GM12878 (cell line): ENCODE results near the gene SEMA5A. TPM values are rescaled to one million over a fixed set of nuclear protein-coding genes. Genes with fewer than 3 reads are reported as not detected.

Experiments used
- ATAC-seq: fragments of 200-7000 bp; cut with Tn5 transposase; 3 replicates; pipeline ENCODE4 v1.9.1; 2020; ENCODE audit warnings: mild to moderate bottlenecking, moderate library complexity
- BruUV-seq: library from RNA; stranded (reverse); fragments of 400-500 nt; replicated peaks from 2 replicates; lab custom pipeline; 2021; lab: Mats Ljungman, UMichigan
- CTCF ChIA-PET: fragments of 300-600 bp; sonication (Branson Sonifier 250); formaldehyde crosslinking; extraction: SDS; loops from one replicate; lab custom pipeline; 2021; ENCODE audit warnings: inconsistent platforms; lab: Yijun Ruan, JAX
- POLR2A ChIA-PET: fragments of 350-600 bp; formaldehyde crosslinking; extraction: SDS; loops from one replicate; lab custom pipeline; 2021; ENCODE audit warnings: inconsistent platforms; lab: Charles Lee
- RAD21 ChIA-PET: fragments of 300-600 bp; sonication (Branson Sonifier 250); formaldehyde crosslinking; loops from one replicate; lab custom pipeline; 2023; ENCODE audit warnings: antibody characterized with exemption; ENCODE audit not compliant: unreplicated experiment; lab: Charles Lee
- SMC1A ChIA-PET: fragments of 300-600 bp; sonication (Branson Sonifier 250); formaldehyde crosslinking; loops from one replicate; lab custom pipeline; 2023; ENCODE audit not compliant: unreplicated experiment, uncharacterized antibody; lab: Charles Lee
- DNase-seq: peaks from one replicate; pipeline ENCODE4 v3.0.0-alpha.2; 2011; ENCODE audit warnings: low read depth, low spot score
- FAIRE-seq: peaks from 3 replicates; lab custom pipeline; 2011; peaks lifted over from hg19 to GRCh38; lab: Jason Lieb, UNC
- H2AFZ ChIP-seq: 2 replicates; pipeline ENCODE4 v1.6.0; 2011; ENCODE audit warnings: low read depth, low read length, control low read depth; ENCODE audit not compliant: control insufficient read depth
- H3K27ac ChIP-seq: 2 replicates; pipeline ENCODE4 v1.5.1; 2011; ENCODE audit warnings: control low read depth; ENCODE audit not compliant: control insufficient read depth, insufficient read depth
- H3K27me3 ChIP-seq, 2 experiments: replicated peaks in 1 of 2; 2 replicates each; pipeline versions ENCODE4 v1.6.0 to v1.6.1; 2011; ENCODE audit warnings: low read length in 1 of 2; ENCODE audit not compliant: control insufficient read depth in 2 of 2, insufficient read depth in 2 of 2
- H3K36me3 ChIP-seq, 2 experiments: 2 replicates each; pipeline ENCODE4 v1.5.1; 2011; ENCODE audit warnings: low read length in 1 of 2; ENCODE audit not compliant: control insufficient read depth in 2 of 2, insufficient read depth in 2 of 2
- H3K4me1 ChIP-seq: 2 replicates; pipeline ENCODE4 v1.6.1; 2011; ENCODE audit warnings: mild to moderate bottlenecking, low read length, moderate library complexity, mixed read lengths; ENCODE audit not compliant: control insufficient read depth, insufficient read depth
- H3K4me2 ChIP-seq: 2 replicates; pipeline ENCODE4 v1.6.0; 2011; ENCODE audit warnings: control low read depth; ENCODE audit not compliant: control insufficient read depth, insufficient read depth
- H3K4me3 ChIP-seq: fragments of 200-600 bp; sonication (generic); 2 replicates; pipeline ENCODE4 v1.5.1; 2016
- H3K79me2 ChIP-seq: 2 replicates; pipeline ENCODE4 v1.6.0; 2011; ENCODE audit warnings: low read length; ENCODE audit not compliant: control insufficient read depth, insufficient read depth
- H3K9ac ChIP-seq: 2 replicates; pipeline ENCODE4 v1.8.0; 2011; ENCODE audit warnings: low read length, control low read depth, mixed read lengths; ENCODE audit not compliant: control insufficient read depth, insufficient read depth
- H3K9me3 ChIP-seq: replicated peaks from 3 replicates; pipeline ENCODE4 v1.5.1; 2011; ENCODE audit warnings: mild to moderate bottlenecking, low read length; ENCODE audit not compliant: control insufficient read depth, insufficient read depth
- H4K20me1 ChIP-seq: 2 replicates; pipeline ENCODE4 v1.6.0; 2011; ENCODE audit not compliant: control insufficient read depth, insufficient read depth
- ATF2 ChIP-seq: IDR thresholded peaks from 2 replicates; pipeline ENCODE4 v1.6.1; 2012; ENCODE audit warnings: low read length, inconsistent platforms
- BCL3 ChIP-seq: IDR thresholded peaks from 2 replicates; pipeline ENCODE4 v1.6.1; 2011; ENCODE audit warnings: borderline replicate concordance, low read depth, mild to moderate bottlenecking, moderate library complexity, low read length; ENCODE audit not compliant: insufficient read depth, poor library complexity, severe bottlenecking
- CHD2 ChIP-seq: IDR thresholded peaks from 2 replicates; pipeline ENCODE4 v1.6.1; 2011; ENCODE audit warnings: low read depth, low read length, improper control_type of control experiment, borderline replicate concordance
- FOXK2 ChIP-seq: fragments of 450-650 bp; IDR thresholded peaks from 2 replicates; pipeline ENCODE4 v1.6.1; 2017; ENCODE audit warnings: mild to moderate bottlenecking, moderate library complexity
- GABPA ChIP-seq: IDR thresholded peaks from 2 replicates; pipeline ENCODE4 v1.6.1; 2014; ENCODE audit warnings: antibody characterized with exemption, low read depth, mild to moderate bottlenecking, inconsistent platforms
- HCFC1 ChIP-seq: fragments of 150-350 bp; IDR thresholded peaks from 2 replicates; pipeline ENCODE4 v1.6.1; 2014; ENCODE audit warnings: low read length
- IKZF1 ChIP-seq: fragments of 450-650 bp; conservative IDR thresholded peaks from 2 replicates; pipeline ENCODE4 v1.6.1; 2017; ENCODE audit warnings: antibody characterized with exemption, mild to moderate bottlenecking
- MXI1 ChIP-seq: fragments of 150-350 bp; IDR thresholded peaks from 2 replicates; pipeline ENCODE4 v1.6.1; 2011; ENCODE audit warnings: low read depth, mild to moderate bottlenecking, inconsistent platforms, low read length, improper control_type of control experiment
- NFXL1 ChIP-seq: fragments of 450-650 bp; IDR thresholded peaks from 2 replicates; pipeline ENCODE4 v1.6.1; 2017; ENCODE audit warnings: antibody characterized with exemption, mild to moderate bottlenecking, borderline replicate concordance
- RUNX3 ChIP-seq: IDR thresholded peaks from 2 replicates; pipeline ENCODE4 v1.6.1; 2012; ENCODE audit warnings: low read length, inconsistent platforms
- SMAD5 ChIP-seq: IDR thresholded peaks from 2 replicates; pipeline ENCODE4 v1.6.1; 2016; ENCODE audit warnings: antibody characterized with exemption, low read depth
- TCF3 ChIP-seq: IDR thresholded peaks from 2 replicates; pipeline ENCODE4 v1.6.1; 2012; ENCODE audit warnings: low read depth, mild to moderate bottlenecking, low read length, borderline replicate concordance; ENCODE audit not compliant: insufficient read depth
- WRNIP1 ChIP-seq: IDR thresholded peaks from 2 replicates; pipeline ENCODE4 v1.6.1; 2011; ENCODE audit warnings: low read depth, low read length, improper control_type of control experiment, borderline replicate concordance
- ZBTB4 ChIP-seq: fragments of 450-650 bp; formaldehyde crosslinking; IDR thresholded peaks from 2 replicates; pipeline ENCODE4 v1.4.0; 2022; ENCODE audit warnings: mild to moderate bottlenecking, moderate library complexity
- ZNF24 ChIP-seq: fragments of 450-650 bp; IDR thresholded peaks from 2 replicates; pipeline ENCODE4 v1.6.1; 2017; ENCODE audit warnings: antibody characterized with exemption, mild to moderate bottlenecking
- ZNF384 ChIP-seq: IDR thresholded peaks from 2 replicates; pipeline ENCODE4 v1.6.1; 2012; ENCODE audit warnings: low read depth, mild to moderate bottlenecking, low read length, improper control_type of control experiment, borderline replicate concordance
- ZSCAN29 ChIP-seq: fragments of 450-650 bp; IDR thresholded peaks from 2 replicates; pipeline ENCODE4 v1.6.1; 2017; ENCODE audit warnings: mild to moderate bottlenecking, moderate library complexity
- WGBS: methylation state at CpG from one replicate; pipeline ENCODE4 v1.1.6; 2016; ENCODE audit warnings: low lambda C conversion rate; ENCODE audit not compliant: insufficient replicate concordance, insufficient coverage; ENCODE audit errors: missing lambda C conversion rate; 5-methylcytosine and 5-hydroxymethylcytosine counted together
- in situ Hi-C: fragments of 300-500 bp; cut with MboI; formaldehyde crosslinking; loops from 9 replicates; pipeline ENCODE4 v1.14.3; 2018; ENCODE audit warnings: mixed read lengths
- intact Hi-C: fragments of 100-400 bp; cut with micrococcal nuclease; formaldehyde crosslinking; loops from one replicate; pipeline ENCODE4 v1.14.2; 2022; ENCODE audit not compliant: unreplicated experiment
- polyA plus RNA-seq, 11 experiments: library from polyadenylated mRNA; depleted of rRNA in 4 of 11; unstranded in 6 of 11; stranded (reverse) in 5 of 11; fragments of >200 nt; fragmentation: Nextera tagmentation in 4 of 11; fragmentation: Illumina TruSeq in 1 of 11; extraction: Ambion mirVana in 4 of 11; extraction: Trizol in 1 of 11; gene quantifications; 1 replicate in 1 of 11; 2 replicates in 10 of 11; pipeline versions ENCODE4 v1.2.1 to v1.2.3, GENCODE V29; 2011 to 2016; ENCODE audit warnings: inconsistent platforms in 2 of 11, missing spikeins in 2 of 11, low read depth in 1 of 11
- total RNA-seq, 4 experiments: library from RNA; depleted of rRNA in 3 of 4; stranded (reverse); fragments of >200 nt in 3 of 4; fragmentation: Illumina TruSeq in 1 of 4; extraction: Trizol in 1 of 4; gene quantifications; 2 replicates each; pipeline versions ENCODE4 v1.2.1 to v1.2.3, GENCODE V29; 2013 to 2021

SEMA5A gene
- total and polyA plus RNA-seq, 10 of the 15 experiments (the other 5 are each of a cell fraction or from before 2014, with no cell fraction given), result 0.03 to 2.4 (median 0.09) TPM; not detected in 1

GRCh38 chr5:9562141-9562540 is 16.3 kb upstream of the SEMA5A start:
- DNase-seq (no peak), FAIRE-seq (no peak), ATAC-seq (no peak)
- in situ Hi-C loops (no loop called here), intact Hi-C loops (no loop called here)
- Histone ChIP-seq H2AFZ (no peak overlapping the region), H3K9me3 (no peaks in the 10 kb centered on the region), H3K36me3 (no peaks in the 10 kb centered on the region), H3K4me1 (no peaks in the 10 kb centered on the region), H3K79me2 (no peaks in the 10 kb centered on the region), H3K4me3 (no peak overlapping the region), H3K9ac (no peak overlapping the region), H3K27me3 (no peaks in the 10 kb centered on the region), H3K4me2 (no peak overlapping the region), H4K20me1 (no peaks in the 10 kb centered on the region), H3K27ac (no peak overlapping the region)
- no TSS peak for BruUV-seq
- SMC1A ChIA-PET, result no interaction called here
- CTCF ChIA-PET, result no interaction called here
- POLR2A ChIA-PET, result no interaction called here
- RAD21 ChIA-PET, result no interaction called here
- 16% methylated on average over 7 of the region's 7 CpGs for WGBS
- TF ChIP-seq RUNX3 (no peak), GABPA (no peak), MXI1 (no peak), IKZF1 (no peak), ZBTB4 (CRISPR knock-in tag) (no peak), ZNF24 (no peak), FOXK2 (no peak), SMAD5 (no peak), HCFC1 (no peak), NFXL1 (no peak), WRNIP1 (no peak), ATF2 (no peak), ZNF384 (no peak), TCF3 (no peak), ZSCAN29 (no peak), BCL3 (no peak), CHD2 (no peak)
